GM13976 (cell line): ENCODE data around the gene FIBCD1.

ENCODE experiments used
- DNase-seq: peaks from one replicate; pipeline ENCODE4 v3.0.0; 2012; ENCODE audit warnings: low spot score
- in situ Hi-C: fragments of 300-500 bp; cut with MboI; formaldehyde crosslinking; loops from one replicate; pipeline ENCODE4 v1.12.0; 2022; ENCODE audit warnings: low sequenced_read_pairs, mixed read lengths, inconsistent platforms; ENCODE audit not compliant: unreplicated experiment
- TF ChIP-seq, protein P1 (sequence below): IDR thresholded peaks from 2 replicates; pipeline ENCODE4 v1.5.1; 2012; ENCODE audit warnings: borderline replicate concordance, mild to moderate bottlenecking; ENCODE audit not compliant: insufficient read depth; ENCODE audit errors: extremely low read depth, missing control alignments, control extremely low read depth

The FIBCD1 gene

GRCh38 chr9:130860458-130861316, 78.4 kb downstream of the FIBCD1 start:
- in situ Hi-C loops = loop anchor here (10.0 kb wide), 1 partner anchor 86 kb away; no protein-coding TSS in a partner anchor
- TF ChIP-seq, protein P1, sequence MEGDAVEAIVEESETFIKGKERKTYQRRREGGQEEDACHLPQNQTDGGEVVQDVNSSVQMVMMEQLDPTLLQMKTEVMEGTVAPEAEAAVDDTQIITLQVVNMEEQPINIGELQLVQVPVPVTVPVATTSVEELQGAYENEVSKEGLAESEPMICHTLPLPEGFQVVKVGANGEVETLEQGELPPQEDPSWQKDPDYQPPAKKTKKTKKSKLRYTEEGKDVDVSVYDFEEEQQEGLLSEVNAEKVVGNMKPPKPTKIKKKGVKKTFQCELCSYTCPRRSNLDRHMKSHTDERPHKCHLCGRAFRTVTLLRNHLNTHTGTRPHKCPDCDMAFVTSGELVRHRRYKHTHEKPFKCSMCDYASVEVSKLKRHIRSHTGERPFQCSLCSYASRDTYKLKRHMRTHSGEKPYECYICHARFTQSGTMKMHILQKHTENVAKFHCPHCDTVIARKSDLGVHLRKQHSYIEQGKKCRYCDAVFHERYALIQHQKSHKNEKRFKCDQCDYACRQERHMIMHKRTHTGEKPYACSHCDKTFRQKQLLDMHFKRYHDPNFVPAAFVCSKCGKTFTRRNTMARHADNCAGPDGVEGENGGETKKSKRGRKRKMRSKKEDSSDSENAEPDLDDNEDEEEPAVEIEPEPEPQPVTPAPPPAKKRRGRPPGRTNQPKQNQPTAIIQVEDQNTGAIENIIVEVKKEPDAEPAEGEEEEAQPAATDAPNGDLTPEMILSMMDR = no peak
- DNase-seq = no peak

- in situ Hi-C loops = no loop called here
- DNase-seq = no peak
- TF ChIP-seq, protein P1 = no peak
These were observed 80.0 kb downstream of the FIBCD1 start for GRCh38 chr9:130858739-130859705.

GRCh38 chr9:130857864-130858738, 80.9 kb downstream of the FIBCD1 start:
- in situ Hi-C loops = no loop called here
- TF ChIP-seq, protein P1 = no peak
- no peak for DNase-seq

DNA sequence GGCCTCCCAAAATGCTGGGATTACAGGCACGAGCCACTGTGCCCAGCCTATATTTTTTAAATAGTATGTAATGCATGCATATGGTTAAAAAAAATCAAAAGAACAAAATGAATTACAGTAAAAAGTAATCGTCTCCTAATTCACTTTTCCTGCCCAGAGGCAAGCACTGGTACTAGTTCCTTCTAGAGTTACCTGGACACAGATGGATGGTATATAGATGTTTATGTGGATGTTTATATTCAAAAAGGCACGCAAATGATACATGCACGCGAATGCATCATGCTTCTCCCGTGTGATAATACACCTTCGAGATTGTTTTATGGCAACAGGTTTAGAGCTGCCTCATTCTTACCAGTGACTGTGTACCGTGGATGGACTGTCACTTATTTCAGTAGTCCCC, 82.6 kb downstream of the FIBCD1 start:
- in situ Hi-C loops = no loop called here
- TF ChIP-seq, protein P1 = no peak
- DNase-seq = no peak

DNA sequence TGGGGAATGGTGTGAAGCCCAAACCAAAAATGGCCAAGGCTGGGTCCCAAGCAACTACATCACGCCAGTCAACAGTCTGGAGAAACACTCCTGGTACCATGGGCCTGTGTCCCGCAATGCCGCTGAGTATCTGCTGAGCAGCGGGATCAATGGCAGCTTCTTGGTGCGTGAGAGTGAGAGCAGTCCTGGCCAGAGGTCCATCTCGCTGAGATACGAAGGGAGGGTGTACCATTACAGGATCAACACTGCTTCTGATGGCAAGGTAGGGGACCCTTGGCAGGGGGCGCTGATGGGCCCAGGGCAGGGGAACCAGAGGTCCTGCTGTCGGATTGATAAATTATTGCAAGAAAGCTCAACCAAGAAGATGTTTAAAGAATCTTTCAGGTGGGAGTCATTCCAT, 84.2 kb downstream of the FIBCD1 start:
- in situ Hi-C loops = no loop called here
- TF ChIP-seq, protein P1 = no peak
- DNase-seq = no peak
